Lower leg skin (tissue), 3 donors: ENCODE data around the gene MIPEP.

ENCODE experiments used
- CTCF ChIP-seq, 3 donors: fragments of 450-650 bp; IDR thresholded peaks; one replicate each; pipeline ENCODE4 v1.5.1; 2016; ENCODE audit warnings: antibody characterized with exemption in 3 of 3, mild to moderate bottlenecking in 3 of 3, moderate library complexity in 2 of 3
- POLR2A ChIP-seq, 2 donors: fragments of 450-650 bp; IDR thresholded peaks; one replicate each; pipeline ENCODE4 v1.6.1; 2016 to 2017; ENCODE audit warnings: antibody characterized with exemption in 2 of 2, mild to moderate bottlenecking in 1 of 2, moderate library complexity in 1 of 2

GRCh38 chr13:23760000-23760399 is 129.2 kb downstream of the MIPEP start:
- TF ChIP-seq POLR2A (IDR thresholded peaks at IDR 0.05), result no peak
- TF ChIP-seq CTCF (IDR thresholded peaks at IDR 0.05), result no peak
